LNCaP clone FGC (cell line): ENCODE measurements around the gene TAPT1.

Source experiments
- DNase-seq: peaks from one replicate; pipeline ENCODE4 v3.0.0-alpha.2; 2011; ENCODE audit warnings: low read depth
- H3K4me3 ChIP-seq: 2 replicates; pipeline ENCODE4 v1.5.1; 2011; ENCODE audit warnings: mild to moderate bottlenecking, low read depth, low read length, control low read depth
- CTCF ChIP-seq: IDR thresholded peaks from 2 replicates; pipeline ENCODE4 v1.5.1; 2012; ENCODE audit warnings: mild to moderate bottlenecking; ENCODE audit not compliant: control insufficient read depth, insufficient read depth; ENCODE audit errors: extremely low read depth

Gene TAPT1

GRCh38 chr4:16171831-16172230 lies 54.4 kb downstream of the TAPT1 start:
- TF ChIP-seq CTCF: no peak
- H3K4me3 ChIP-seq: no peak overlapping the region
- DNase-seq: no peak

- H3K4me3 ChIP-seq: no peak overlapping the region
- DNase-seq: no peak
- TF ChIP-seq CTCF: no peak
Observed at GRCh38 chr4:16169490-16169889, 56.8 kb downstream of the TAPT1 start.

- DNase-seq: no peak
- H3K4me3 ChIP-seq: no peak overlapping the region
- no peak for TF ChIP-seq CTCF
Observed at GRCh38 chr4:16168710-16169388, 57.4 kb downstream of the TAPT1 start.

GRCh38 chr4:16168144-16168543 lies 58.1 kb downstream of the TAPT1 start:
- no peak for DNase-seq
- no peak overlapping the region for H3K4me3 ChIP-seq
- no peak for TF ChIP-seq CTCF

- no peak for TF ChIP-seq CTCF
- no peak for DNase-seq
- H3K4me3 ChIP-seq: no peak overlapping the region
Observed at GRCh38 chr4:16165931-16166330, 60.3 kb downstream of the TAPT1 start.

GRCh38 chr4:16162891-16163290 lies 63.4 kb downstream of the TAPT1 start:
- no peak overlapping the region for H3K4me3 ChIP-seq
- no peak for TF ChIP-seq CTCF
- DNase-seq: no peak

GRCh38 chr4:16161851-16162408 lies 64.3 kb downstream of the TAPT1 start:
- DNase-seq: no peak
- H3K4me3 ChIP-seq: no peak overlapping the region
- TF ChIP-seq CTCF: no peak
